GM03348 (cell line): ENCODE measurements around the gene COL4A5.
"Not testable (repeated sequence)": the region's sequence is repeated elsewhere in the genome, so short reads cannot be mapped to it uniquely, and the experiment has no call there.

Experiments
- DNase-seq: peaks from one replicate; pipeline ENCODE4 v3.0.0; 2012; ENCODE audit warnings: low spot score

COL4A5 gene

GRCh38 chrX:108439426-108439942, at the start of gene COL4A5:
Gene COL4A5 (plus strand): TSS chrX:108439838. CDS start chrX:108440126, 288 bp downstream.
- DNase-seq, result peak; percentile 30

- DNase-seq, result not testable (repeated sequence)
Measured at GRCh38 chrX:108390976-108391717, 48.5 kb upstream of the COL4A5 start.

GRCh38 chrX:108396188-108396891, 43.3 kb upstream of the COL4A5 start:
- no peak for DNase-seq

GRCh38 chrX:108396986-108397385, 42.7 kb upstream of the COL4A5 start:
- no peak for DNase-seq

- DNase-seq, result peak; percentile 1
Measured at GRCh38 chrX:108397627-108398391, 41.8 kb upstream of the COL4A5 start.

GRCh38 chrX:108399418-108400165, 40.0 kb upstream of the COL4A5 start:
- no peak for DNase-seq

- no peak for DNase-seq
Measured at GRCh38 chrX:108412783-108413182, 26.9 kb upstream of the COL4A5 start.

- DNase-seq, result no peak
Measured at GRCh38 chrX:108415146-108415545, 24.5 kb upstream of the COL4A5 start.

GRCh38 chrX:108415891-108416290, 23.7 kb upstream of the COL4A5 start:
- no peak for DNase-seq

GRCh38 chrX:108417257-108417656, 22.4 kb upstream of the COL4A5 start:
- DNase-seq, result no peak

GRCh38 chrX:108419401-108419800, 20.2 kb upstream of the COL4A5 start:
- DNase-seq, result no peak

- DNase-seq, result no peak
Measured at GRCh38 chrX:108420481-108420880, 19.2 kb upstream of the COL4A5 start.

- DNase-seq, result no peak
Measured at GRCh38 chrX:108426262-108426661, 13.4 kb upstream of the COL4A5 start.

- no peak for DNase-seq
Measured at GRCh38 chrX:108435261-108435660, 4.4 kb upstream of the COL4A5 start.

- DNase-seq, result no peak
Measured at GRCh38 chrX:108437349-108438109, 2.1 kb upstream of the COL4A5 start.

- peak; percentile 3 for DNase-seq
Measured at GRCh38 chrX:108438110-108438623, 1.5 kb upstream of the COL4A5 start, which contains the start of gene COL4A6. Gene COL4A6 (minus strand): TSS chrX:108438422. CDS start chrX:108438196, 226 bp downstream.

GRCh38 chrX:108439961-108440696, 491 bp downstream of the COL4A5 start:
- DNase-seq, result peak; percentile 23

- DNase-seq, result no peak
Measured at GRCh38 chrX:108442901-108443464, 3.3 kb downstream of the COL4A5 start.

- DNase-seq, result no peak
Measured at GRCh38 chrX:108447303-108447702, 7.7 kb downstream of the COL4A5 start.

GRCh38 chrX:108453841-108454240, 14.2 kb downstream of the COL4A5 start:
- DNase-seq, result no peak
